ENCODE data around the gene ACTL6B.
A peak's percentile ranks its signal among the peaks of the same experiment; 100 is the strongest.
"Not testable (repeated sequence)": the region's sequence is repeated elsewhere in the genome, so short reads cannot be mapped to it uniquely, and the experiment has no call there.

Gene ACTL6B

GRCh38 chr7:100655908-100656674 lies at the start of gene ACTL6B:
TSS of gene ACTL6B (minus strand) at chr7:100656448. CDS start at chr7:100656354, 94 bp downstream.
- TF ChIP-seq CTCF (conservative IDR thresholded peaks at IDR 0.05), result no peak
- H3K27ac ChIP-seq, result peak within 1 kb of the TSS; percentile 73

DNA sequence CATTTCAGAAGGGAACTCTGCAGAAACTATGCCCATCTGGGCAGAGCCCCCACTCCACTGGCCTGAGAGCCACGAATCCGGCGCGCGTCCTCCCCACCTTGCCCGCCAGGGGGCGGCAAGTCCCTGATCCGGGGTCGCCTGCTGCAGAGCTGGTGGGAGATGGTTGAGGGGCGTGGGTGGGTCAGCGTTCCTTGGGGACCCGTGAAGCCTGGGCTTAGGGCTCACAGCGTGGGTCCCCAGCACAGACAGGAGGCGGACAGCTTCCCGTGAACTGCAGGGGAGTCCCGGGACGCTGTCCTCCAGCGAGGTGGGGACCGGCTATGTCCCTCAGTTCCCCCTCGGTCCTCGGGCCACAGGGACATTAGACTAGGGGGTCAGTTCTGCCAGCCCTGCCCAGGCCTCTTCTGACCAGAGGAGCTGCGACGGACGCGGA lies 49.1 kb upstream of the ACTL6B start:
- H3K27ac ChIP-seq, result peak overlapping the region; percentile 92
- TF ChIP-seq CTCF (conservative IDR thresholded peaks at IDR 0.05), result peak; percentile 98

GRCh38 chr7:100701089-100701488 lies 44.8 kb upstream of the ACTL6B start:
- not testable (repeated sequence) for H3K27ac ChIP-seq

DNA sequence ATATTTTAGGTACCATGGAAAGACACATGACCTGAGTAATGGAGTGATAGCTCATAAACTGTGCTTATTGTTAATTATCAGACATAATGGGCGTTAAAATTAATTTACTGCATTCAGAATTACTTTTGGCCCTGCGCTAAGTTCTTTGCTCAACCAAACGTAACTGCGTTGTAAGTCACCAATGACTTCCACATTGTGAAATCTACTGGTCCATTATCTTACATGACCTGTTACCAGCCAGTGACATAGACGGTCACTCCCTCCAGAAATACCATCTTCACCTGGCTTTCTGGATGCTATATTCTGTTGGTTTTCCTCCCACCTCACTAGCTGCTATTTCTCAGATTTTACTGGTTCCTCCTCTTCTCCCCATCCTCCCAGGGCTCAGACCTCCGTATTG lies 42.8 kb upstream of the ACTL6B start:
- TF ChIP-seq CTCF (conservative IDR thresholded peaks at IDR 0.05), result no peak
- no peak overlapping the region for H3K27ac ChIP-seq

GRCh38 chr7:100696123-100696521 lies 39.9 kb upstream of the ACTL6B start:
- H3K27ac ChIP-seq, result no peak overlapping the region
- TF ChIP-seq CTCF (conservative IDR thresholded peaks at IDR 0.05), result no peak

- H3K27ac ChIP-seq, result peak within 1 kb of the TSS; percentile 96
- no peak for TF ChIP-seq CTCF (conservative IDR thresholded peaks at IDR 0.05)
These were observed 38.0 kb upstream of the ACTL6B start, which contains the start of gene GIGYF1 for GRCh38 chr7:100694098-100694745. TSS of gene GIGYF1 (minus strand) at chr7:100694250. CDS start at chr7:100688238, 6,012 bp downstream.

DNA sequence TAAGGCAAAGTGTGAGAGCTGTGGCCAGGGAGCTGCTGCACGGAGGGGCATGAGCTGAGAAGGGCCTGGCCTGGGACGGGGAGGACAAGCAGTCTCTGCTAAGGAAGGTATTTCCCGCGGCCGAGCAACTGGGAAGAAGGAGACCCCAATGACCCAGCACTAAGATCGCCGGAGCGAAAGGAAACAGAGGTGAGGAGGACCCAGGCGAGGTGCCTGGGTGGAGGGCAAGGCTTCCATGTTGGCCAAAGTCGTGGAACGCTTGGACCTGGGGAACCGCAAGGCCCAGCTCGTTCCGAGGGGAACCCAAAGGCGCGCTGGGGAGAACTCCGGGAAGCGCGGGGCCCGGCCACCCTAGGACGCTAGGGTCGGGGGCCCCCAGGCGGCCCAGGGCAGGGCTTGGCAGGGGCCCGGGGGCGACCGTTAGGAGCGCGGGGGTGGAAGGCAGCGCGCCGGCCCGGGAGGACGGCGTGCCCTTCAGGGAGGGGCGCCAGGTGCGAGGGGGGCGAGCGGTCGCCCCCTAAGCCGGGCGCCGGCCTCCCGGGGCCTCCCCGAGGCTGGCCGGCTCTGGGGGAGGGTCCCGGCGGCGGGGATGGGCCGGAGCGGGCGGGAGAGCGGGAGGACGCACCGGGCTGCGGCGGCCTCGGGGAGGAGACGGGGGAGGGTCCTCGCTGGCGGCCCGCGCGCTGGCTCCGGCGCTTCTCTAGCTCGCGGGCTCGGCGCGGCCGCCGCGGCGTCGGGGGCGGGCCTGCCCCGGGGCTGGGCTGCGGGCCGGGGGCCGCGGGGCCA lies 37.3 kb upstream of the ACTL6B start:
- no peak for TF ChIP-seq CTCF (conservative IDR thresholded peaks at IDR 0.05)
- peak overlapping the region; percentile 96 for H3K27ac ChIP-seq
